GM19193 (cell line): ENCODE data around the gene MAP7.

Experiments used
- POLR2A ChIP-seq: IDR thresholded peaks from 4 replicates; pipeline ENCODE4 v1.6.1; 2011; ENCODE audit not compliant: insufficient read depth, insufficient read length; ENCODE audit errors: extremely low read depth

Gene MAP7

GRCh38 chr6:136568129-136568528 is 17.9 kb upstream of the MAP7 start:
- TF ChIP-seq POLR2A = no peak

DNA sequence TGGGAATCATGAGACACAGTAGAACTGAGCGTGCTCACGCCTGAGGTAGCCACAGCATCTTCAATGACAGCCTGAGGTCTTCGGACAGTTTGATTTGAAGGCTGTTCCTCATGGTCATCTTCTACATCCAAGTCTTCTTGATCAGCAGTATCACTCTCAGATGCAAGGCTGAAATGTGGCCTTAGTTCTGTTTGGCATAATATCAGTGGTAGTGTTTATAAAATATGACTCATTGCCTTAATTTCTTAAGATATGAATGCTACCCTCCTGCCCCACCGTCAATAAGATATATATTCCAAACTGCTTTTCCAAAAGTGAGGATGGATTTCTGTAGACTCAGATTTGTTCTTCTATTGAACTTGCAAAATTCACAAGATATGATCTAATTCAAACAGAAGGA is 17.5 kb upstream of the MAP7 start:
- TF ChIP-seq POLR2A = no peak

DNA sequence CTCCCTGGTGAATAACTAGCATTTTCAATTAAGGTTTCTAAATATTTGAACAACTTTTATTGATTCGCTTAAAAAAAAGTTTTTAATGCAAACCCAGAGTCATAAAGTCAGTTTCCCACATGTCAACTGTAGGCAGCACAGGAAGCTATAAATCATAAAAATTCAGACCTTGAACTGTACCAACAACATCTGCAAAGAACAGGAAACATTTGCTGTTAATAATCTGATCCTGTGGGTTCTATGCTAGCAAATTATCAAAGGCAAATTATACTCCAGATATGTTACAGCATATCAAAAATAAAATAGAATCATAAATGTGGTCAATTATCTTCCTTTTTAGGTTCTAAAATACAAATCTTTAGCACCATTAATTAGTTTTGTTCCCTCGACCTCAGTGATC is 16.6 kb upstream of the MAP7 start:
- TF ChIP-seq POLR2A = no peak

GRCh38 chr6:136566007-136566487 is 15.8 kb upstream of the MAP7 start:
- TF ChIP-seq POLR2A = no peak

DNA sequence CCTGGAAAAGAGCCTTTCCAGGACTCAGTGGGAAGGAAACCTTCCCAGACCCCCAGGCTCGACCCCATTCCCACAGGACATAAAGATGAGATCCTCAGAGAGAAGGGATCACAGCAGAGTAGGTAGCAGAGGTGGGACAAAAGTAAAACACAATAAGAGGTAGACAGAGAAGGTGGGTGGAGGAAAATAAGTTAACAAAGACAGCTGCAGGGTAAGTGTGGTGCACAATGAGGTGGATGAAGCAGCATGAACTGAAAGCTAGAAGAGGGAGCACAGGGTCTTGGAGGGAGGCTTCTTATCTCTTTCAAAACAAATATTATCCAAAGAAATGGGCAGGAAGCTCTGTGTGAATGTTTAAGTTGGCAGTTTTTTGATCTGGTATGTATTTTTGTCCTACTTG is 14.0 kb upstream of the MAP7 start:
- TF ChIP-seq POLR2A = no peak

DNA sequence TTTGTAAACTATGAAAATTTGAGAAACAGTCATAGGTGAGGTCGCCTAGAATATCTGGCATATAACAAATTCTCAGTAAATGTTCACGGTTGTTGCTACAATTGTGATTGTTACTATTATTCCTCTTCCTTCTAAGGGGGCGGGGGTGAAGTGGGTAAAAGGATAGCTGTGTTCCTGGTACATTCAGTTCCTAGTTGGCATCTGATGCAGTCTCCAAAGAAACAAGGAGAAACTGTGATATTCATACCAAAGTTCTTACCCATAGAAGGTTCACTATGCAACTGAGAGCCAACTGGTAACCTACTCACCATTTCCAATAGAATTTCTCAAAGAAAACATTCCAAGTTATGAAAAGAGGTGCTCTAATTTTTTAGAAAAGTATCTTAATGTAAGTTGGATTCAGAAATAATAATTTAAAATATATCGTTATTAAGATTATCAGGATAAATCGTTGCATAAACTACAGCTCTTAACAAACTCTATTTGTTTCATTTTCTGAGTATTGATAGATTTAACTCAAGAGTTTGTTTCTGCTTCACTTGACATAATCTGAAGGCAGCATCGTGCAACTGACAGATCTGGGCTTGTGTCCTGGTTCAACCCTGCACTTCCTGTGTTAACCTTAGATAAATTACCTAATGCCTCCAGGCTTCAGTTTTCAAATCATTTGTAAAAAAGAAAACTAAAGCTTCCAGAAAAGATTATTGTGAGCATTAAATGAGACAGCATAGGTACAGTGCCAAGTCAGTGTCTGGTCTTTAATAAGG is 13.3 kb upstream of the MAP7 start:
- TF ChIP-seq POLR2A = no peak

GRCh38 chr6:136562211-136562610 is 12.0 kb upstream of the MAP7 start:
- no peak for TF ChIP-seq POLR2A

- no peak for TF ChIP-seq POLR2A
Observed at GRCh38 chr6:136553166-136553787, 3.1 kb upstream of the MAP7 start.

- TF ChIP-seq POLR2A = no peak
Observed at GRCh38 chr6:136552054-136552453, 1.8 kb upstream of the MAP7 start.

GRCh38 chr6:136551103-136551502 is 881 bp upstream of the MAP7 start:
- TF ChIP-seq POLR2A = no peak

GRCh38 chr6:136550045-136550329 is 235 bp downstream of the MAP7 start:
- no peak for TF ChIP-seq POLR2A

- TF ChIP-seq POLR2A = no peak
Observed at GRCh38 chr6:136549300-136550044, 750 bp downstream of the MAP7 start.

GRCh38 chr6:136548582-136549299 is 1.5 kb downstream of the MAP7 start:
- TF ChIP-seq POLR2A = no peak

DNA sequence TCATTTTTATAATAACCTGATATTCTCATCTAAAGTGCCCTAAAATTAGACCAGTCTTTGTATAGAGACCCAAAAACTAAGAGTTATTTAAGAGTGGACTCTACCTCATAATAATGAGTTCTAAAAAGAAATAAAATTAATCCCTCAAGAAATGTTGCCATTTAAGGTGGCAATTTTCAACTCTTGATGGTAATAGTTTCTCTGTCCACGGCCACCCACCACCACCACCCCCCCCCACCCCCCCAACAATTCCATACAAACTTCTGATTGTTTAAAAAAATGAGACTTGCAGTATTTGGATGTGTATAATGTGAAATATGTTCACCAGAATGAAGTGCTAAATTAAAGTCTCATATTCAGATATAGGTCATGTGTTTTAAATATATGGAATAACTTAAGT is 2.4 kb downstream of the MAP7 start:
- no peak for TF ChIP-seq POLR2A

GRCh38 chr6:136547336-136547735 is 2.9 kb downstream of the MAP7 start:
- TF ChIP-seq POLR2A = no peak
